ENCODE results near the gene GAS2L2. TPM values are rescaled to one million over a fixed set of nuclear protein-coding genes. Genes with fewer than 3 reads are reported as not detected.

The GAS2L2 gene
- total RNA-seq, 1 donor from 2014 or later: 0.07 TPM

GRCh38 chr17:35790841-35791240 lies 37.8 kb upstream of the GAS2L2 start:
- peaks cover 35% of the 10 kb centered on the region for H3K27me3 Mint-ChIP-seq (ENCODE audit: low read depth, unreplicated experiment)
- Histone ChIP-seq H3K27ac (ENCODE audit: low read depth, low read length) (no peak overlapping the region), H4K20me1 (ENCODE audit: insufficient read depth, low read length) (no peaks in the 10 kb centered on the region), H3K79me2 (ENCODE audit: insufficient read depth, low read length) (no peaks in the 10 kb centered on the region), H3K4me2 (ENCODE audit: low read length) (no peak overlapping the region), H3K9me3 (ENCODE audit: insufficient read depth, low read depth, low read length) (no peaks in the 10 kb centered on the region), H3K36me3 (ENCODE audit: insufficient read depth, low read length) (no peaks in the 10 kb centered on the region), H3K4me3 (ENCODE audit: insufficient read depth, low read depth, low read length) (no peak overlapping the region), H3K4me1 (ENCODE audit: insufficient read depth, low read length) (peaks cover 31% of the 10 kb centered on the region), H3K27me3 (ENCODE audit: insufficient read depth, low read length) (peaks cover 14% of the 10 kb centered on the region), H2AFZ (ENCODE audit: low read depth, low read length) (no peak overlapping the region), H3K9ac (ENCODE audit: low read length) (no peak overlapping the region)
- no peaks in the 10 kb centered on the region for H3K36me3 Mint-ChIP-seq (ENCODE audit: low read depth, unreplicated experiment)
- no peaks in the 10 kb centered on the region for H3K9me3 Mint-ChIP-seq (ENCODE audit: unreplicated experiment)
- H3K27ac Mint-ChIP-seq (ENCODE audit: unreplicated experiment): no peak overlapping the region
- no peak overlapping the region for H3K4me3 Mint-ChIP-seq (ENCODE audit: unreplicated experiment)
- TF ChIP-seq EZH2 (IDR thresholded peaks at IDR 0.05; ENCODE audit: insufficient read depth, low read length) (no peak), CTCF (IDR thresholded peaks at IDR 0.05; ENCODE audit: insufficient read depth, low read depth, low read length) (no peak)
- DNase-seq (ENCODE audit: low read depth): no peak
- peaks cover 26% of the 10 kb centered on the region for H3K4me1 Mint-ChIP-seq (ENCODE audit: low read depth, unreplicated experiment)
- no peak for FAIRE-seq

- Histone ChIP-seq H3K9ac (ENCODE audit: low read length) (peak overlapping the region; percentile 59), H4K20me1 (ENCODE audit: insufficient read depth, low read length) (no peaks in the 10 kb centered on the region), H2AFZ (ENCODE audit: low read depth, low read length) (peak overlapping the region; percentile 49), H3K9me3 (ENCODE audit: insufficient read depth, low read depth, low read length) (no peaks in the 10 kb centered on the region), H3K27ac (ENCODE audit: low read depth, low read length) (peak overlapping the region; percentile 74), H3K4me2 (ENCODE audit: low read length) (peak overlapping the region; percentile 73), H3K79me2 (ENCODE audit: insufficient read depth, low read length) (no peaks in the 10 kb centered on the region), H3K27me3 (ENCODE audit: insufficient read depth, low read length) (peaks cover 8% of the 10 kb centered on the region), H3K4me1 (ENCODE audit: insufficient read depth, low read length) (peaks cover 24% of the 10 kb centered on the region), H3K36me3 (ENCODE audit: insufficient read depth, low read length) (no peaks in the 10 kb centered on the region), H3K4me3 (ENCODE audit: insufficient read depth, low read depth, low read length) (peak overlapping the region; percentile 31)
- Mint-ChIP-seq H3K36me3 (ENCODE audit: low read depth, unreplicated experiment) (no peaks in the 10 kb centered on the region), H3K27ac (ENCODE audit: unreplicated experiment) (peak overlapping the region; percentile 97), H3K27me3 (ENCODE audit: low read depth, unreplicated experiment) (peaks cover 20% of the 10 kb centered on the region), H3K9me3 (ENCODE audit: unreplicated experiment) (no peaks in the 10 kb centered on the region), H3K4me3 (ENCODE audit: unreplicated experiment) (peak overlapping the region; percentile 2), H3K4me1 (ENCODE audit: low read depth, unreplicated experiment) (peaks cover 26% of the 10 kb centered on the region)
- FAIRE-seq (no peak), DNase-seq (ENCODE audit: low read depth) (peak; percentile 88)
- TF ChIP-seq EZH2 (IDR thresholded peaks at IDR 0.05; ENCODE audit: insufficient read depth, low read length) (no peak), CTCF (IDR thresholded peaks at IDR 0.05; ENCODE audit: insufficient read depth, low read depth, low read length) (no peak)
These were observed 35.7 kb upstream of the GAS2L2 start for GRCh38 chr17:35788477-35789368.

- no peak for FAIRE-seq
- no peak overlapping the region for H3K27ac ChIP-seq (ENCODE audit: low read depth, low read length)
These were observed 33.9 kb upstream of the GAS2L2 start for GRCh38 chr17:35786941-35787432.

More at GRCh38 chr17:35786941-35787432, 33.9 kb upstream of the GAS2L2 start:
- H3K4me3 ChIP-seq (ENCODE audit: insufficient read depth, low read depth, low read length): no peak overlapping the region
- DNase-seq (ENCODE audit: low read depth): no peak
- H3K27me3 Mint-ChIP-seq (ENCODE audit: low read depth, unreplicated experiment): peaks cover 7% of the 10 kb centered on the region
- no peaks in the 10 kb centered on the region for H3K79me2 ChIP-seq (ENCODE audit: insufficient read depth, low read length)
- H3K27me3 ChIP-seq (ENCODE audit: insufficient read depth, low read length): peaks cover 3% of the 10 kb centered on the region
- no peak overlapping the region for H3K9ac ChIP-seq (ENCODE audit: low read length)
- no peaks in the 10 kb centered on the region for H3K36me3 Mint-ChIP-seq (ENCODE audit: low read depth, unreplicated experiment)
- peaks cover 26% of the 10 kb centered on the region for H3K4me1 Mint-ChIP-seq (ENCODE audit: low read depth, unreplicated experiment)
- H3K9me3 ChIP-seq (ENCODE audit: insufficient read depth, low read depth, low read length): no peaks in the 10 kb centered on the region
- no peaks in the 10 kb centered on the region for H3K9me3 Mint-ChIP-seq (ENCODE audit: unreplicated experiment)
- no peak overlapping the region for H3K27ac Mint-ChIP-seq (ENCODE audit: unreplicated experiment)
- no peaks in the 10 kb centered on the region for H4K20me1 ChIP-seq (ENCODE audit: insufficient read depth, low read length)
- no peak for TF ChIP-seq CTCF (IDR thresholded peaks at IDR 0.05; ENCODE audit: insufficient read depth, low read depth, low read length)
- no peak for TF ChIP-seq EZH2 (IDR thresholded peaks at IDR 0.05; ENCODE audit: insufficient read depth, low read length)
- H3K4me3 Mint-ChIP-seq (ENCODE audit: unreplicated experiment): no peak overlapping the region
- no peak overlapping the region for H2AFZ ChIP-seq (ENCODE audit: low read depth, low read length)
- peak overlapping the region; percentile 2 for H3K4me2 ChIP-seq (ENCODE audit: low read length)
- H3K4me1 ChIP-seq (ENCODE audit: insufficient read depth, low read length): peaks cover 24% of the 10 kb centered on the region
- H3K36me3 ChIP-seq (ENCODE audit: insufficient read depth, low read length): no peaks in the 10 kb centered on the region

All from astrocyte (in vitro differentiated cells and primary cell).